ENCODE measurements around the gene MSANTD2.

DNA sequence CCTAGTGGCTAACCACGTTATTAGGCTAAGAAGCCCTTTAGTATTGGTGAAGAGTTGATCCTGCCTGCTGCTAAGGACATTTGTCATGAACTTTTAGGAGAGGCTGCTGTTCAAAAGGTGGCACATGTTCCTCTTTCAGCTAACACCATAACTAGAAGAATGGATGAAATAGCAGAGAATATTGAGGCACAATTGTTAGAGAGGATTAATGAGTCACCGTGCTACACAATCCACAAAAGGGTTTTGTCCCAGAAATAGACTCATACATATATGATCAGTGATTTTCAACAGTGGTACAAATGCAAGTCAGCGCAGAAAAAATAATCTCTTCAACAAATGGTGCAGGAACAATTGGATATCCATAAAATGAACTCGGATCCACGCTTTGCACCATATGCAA is 7.0 kb upstream of the MSANTD2 start:
- TF ChIP-seq, protein P1, sequence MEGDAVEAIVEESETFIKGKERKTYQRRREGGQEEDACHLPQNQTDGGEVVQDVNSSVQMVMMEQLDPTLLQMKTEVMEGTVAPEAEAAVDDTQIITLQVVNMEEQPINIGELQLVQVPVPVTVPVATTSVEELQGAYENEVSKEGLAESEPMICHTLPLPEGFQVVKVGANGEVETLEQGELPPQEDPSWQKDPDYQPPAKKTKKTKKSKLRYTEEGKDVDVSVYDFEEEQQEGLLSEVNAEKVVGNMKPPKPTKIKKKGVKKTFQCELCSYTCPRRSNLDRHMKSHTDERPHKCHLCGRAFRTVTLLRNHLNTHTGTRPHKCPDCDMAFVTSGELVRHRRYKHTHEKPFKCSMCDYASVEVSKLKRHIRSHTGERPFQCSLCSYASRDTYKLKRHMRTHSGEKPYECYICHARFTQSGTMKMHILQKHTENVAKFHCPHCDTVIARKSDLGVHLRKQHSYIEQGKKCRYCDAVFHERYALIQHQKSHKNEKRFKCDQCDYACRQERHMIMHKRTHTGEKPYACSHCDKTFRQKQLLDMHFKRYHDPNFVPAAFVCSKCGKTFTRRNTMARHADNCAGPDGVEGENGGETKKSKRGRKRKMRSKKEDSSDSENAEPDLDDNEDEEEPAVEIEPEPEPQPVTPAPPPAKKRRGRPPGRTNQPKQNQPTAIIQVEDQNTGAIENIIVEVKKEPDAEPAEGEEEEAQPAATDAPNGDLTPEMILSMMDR (IDR thresholded peaks at IDR 0.05) = no peak
- TF ChIP-seq POLR2A (IDR thresholded peaks at IDR 0.05) (no peak), POLR2AphosphoS5 (IDR thresholded peaks at IDR 0.05; ENCODE audit: insufficient read depth in 1 of 2, low read depth in 1 of 2) (no peak)
